Esophagus squamous epithelium (tissue), 5 donors: ENCODE measurements around the gene MYH3. TPM values are rescaled to one million over a fixed set of nuclear protein-coding genes. Genes with fewer than 3 reads are reported as not detected.

Source experiments
- DNase-seq: peaks from one replicate; lab custom pipeline; 2025; lab: John Stamatoyannopoulos, UW
- H3K27ac ChIP-seq, 4 donors: fragments of 200-600 bp; sonication (generic); one replicate each; pipeline ENCODE4 v1.5.1; 2016 to 2019; ENCODE audit warnings: mild to moderate bottlenecking in 1 of 4
- H3K27me3 ChIP-seq, 4 donors: fragments of 200-600 bp; sonication (generic); 1 replicate in 3 of 4; 2 replicates in 1 of 4; pipeline versions ENCODE4 v1.5.1 to v1.6.0; 2017 to 2021; ENCODE audit warnings: antibody characterized with exemption in 1 of 4
- H3K36me3 ChIP-seq, 3 donors: fragments of 200-600 bp; sonication (generic); one replicate each; pipeline ENCODE4 v1.5.1; 2016 to 2019
- H3K4me1 ChIP-seq, 3 donors: fragments of 200-600 bp; sonication (generic); one replicate each; pipeline ENCODE4 v1.5.1; 2017 to 2019
- H3K4me3 ChIP-seq, 4 donors: fragments of 200-600 bp; sonication (generic); 1 replicate in 3 of 4; 2 replicates in 1 of 4; pipeline ENCODE4 v1.5.1; 2016 to 2019; ENCODE audit warnings: mild to moderate bottlenecking in 2 of 4, moderate library complexity in 1 of 4
- H3K9me3 ChIP-seq, 3 donors: fragments of 200-600 bp; sonication (generic); one replicate each; pipeline ENCODE4 v1.5.1; 2016 to 2019
- CTCF ChIP-seq, 6 experiments: fragments of 450-650 bp in 4 of 6; fragments of 200-600 bp in 2 of 6; sonication (generic) in 2 of 6; IDR thresholded peaks; one replicate each; pipeline ENCODE4 v1.5.1; 2016 to 2019; ENCODE audit warnings: antibody characterized with exemption in 6 of 6, mild to moderate bottlenecking in 4 of 6, moderate library complexity in 4 of 6
- POLR2A ChIP-seq, 4 donors: fragments of 450-650 bp; IDR thresholded peaks; one replicate each; pipeline ENCODE4 v1.6.1; 2017; ENCODE audit warnings: antibody characterized with exemption in 4 of 4, mild to moderate bottlenecking in 4 of 4, moderate library complexity in 3 of 4
- WGBS, 2 donors: methylation state at CpG; one replicate each; pipeline ENCODE4 v1.1.5; 2018; 5-methylcytosine and 5-hydroxymethylcytosine counted together
- intact Hi-C: fragments of 100-400 bp; cut with DNase I; formaldehyde crosslinking; loops from one replicate; pipeline ENCODE4 v1.15.0; 2022
- total RNA-seq, 4 donors: library from RNA; depleted of rRNA; stranded (reverse); fragments of >200 nt; gene quantifications; one replicate each; pipeline ENCODE4 v1.1.0, GENCODE V29; 2016
- donor health status: DM: yes; HTN: yes; CAD: no.

Gene MYH3
- total RNA-seq, 4 donors from 2014 or later, result 0.64 to 1.6 (median 1.5) TPM; not detected in 1

- H3K36me3 ChIP-seq, result peaks cover 0 to 2% (median 0%) of the 10 kb centered on the region in 3 donors
- DNase-seq, result no peak
- TF ChIP-seq CTCF (IDR thresholded peaks at IDR 0.05) (no peak), POLR2A (IDR thresholded peaks at IDR 0.05) (no peak)
- H3K4me3 ChIP-seq, result no peak overlapping the region
- H3K9me3 ChIP-seq, result no peaks in the 10 kb centered on the region
- 46 to 61% methylated on average over 6 to 8 of the region's 10 CpGs for WGBS, 2 donors
- no peaks in the 10 kb centered on the region for H3K27me3 ChIP-seq
- H3K27ac ChIP-seq, result peak overlapping the region; percentile 30 to 77 (median 46)
- intact Hi-C loops, result no loop called here
- peaks cover 0 to 46% (median 3%) of the 10 kb centered on the region in 3 donors for H3K4me1 ChIP-seq
Measured at GRCh38 chr17:10623737-10624338, 33.3 kb downstream of the MYH3 start.

GRCh38 chr17:10622617-10623485, 34.3 kb downstream of the MYH3 start:
- Histone ChIP-seq H3K4me3 (no peak overlapping the region), H3K27ac (peak overlapping the region; percentile 30 to 77 (median 64)), H3K36me3 (no peaks in the 10 kb centered on the region), H3K4me1 (peaks cover 0 to 53% (median 7%) of the 10 kb centered on the region in 3 donors), H3K9me3 (no peaks in the 10 kb centered on the region), H3K27me3 (no peaks in the 10 kb centered on the region)
- no peak for DNase-seq
- TF ChIP-seq POLR2A (IDR thresholded peaks at IDR 0.05), result no peak
- TF ChIP-seq CTCF (IDR thresholded peaks at IDR 0.05), result no peak
- 40 to 59% methylated on average over 11 of the region's 14 CpGs for WGBS, 2 donors
- intact Hi-C loops, result no loop called here

- 25 to 75% methylated on average over 5 to 6 of the region's 6 CpGs for WGBS, 2 donors
Measured at GRCh38 chr17:10621397-10621796, 35.7 kb downstream of the MYH3 start.

GRCh38 chr17:10620823-10621222, 36.3 kb downstream of the MYH3 start:
- Histone ChIP-seq H3K36me3 (no peaks in the 10 kb centered on the region), H3K4me3 (no peak overlapping the region), H3K9me3 (no peaks in the 10 kb centered on the region), H3K27me3 (no peaks in the 10 kb centered on the region), H3K4me1 (peaks cover 0 to 53% (median 7%) of the 10 kb centered on the region in 3 donors), H3K27ac (peak overlapping the region in 2 of 4 donors; percentile 61 to 77)
- DNase-seq, result no peak
- 15 to 38% methylated on average over 4 of the region's 4 CpGs for WGBS, 2 donors
- TF ChIP-seq POLR2A (IDR thresholded peaks at IDR 0.05) (no peak), CTCF (IDR thresholded peaks at IDR 0.05) (no peak)
- intact Hi-C loops, result no loop called here

More at GRCh38 chr17:10621397-10621796, 35.7 kb downstream of the MYH3 start:
- Histone ChIP-seq H3K36me3 (no peaks in the 10 kb centered on the region), H3K27me3 (no peaks in the 10 kb centered on the region), H3K4me1 (peaks cover 0 to 53% (median 7%) of the 10 kb centered on the region in 3 donors), H3K27ac (peak overlapping the region in 3 of 4 donors; percentile 30 to 77 (median 66)), H3K4me3 (no peak overlapping the region), H3K9me3 (no peaks in the 10 kb centered on the region)
- intact Hi-C loops, result no loop called here
- TF ChIP-seq CTCF (IDR thresholded peaks at IDR 0.05) (no peak), POLR2A (IDR thresholded peaks at IDR 0.05) (no peak)
- DNase-seq, result no peak

- Histone ChIP-seq H3K27ac (no peak overlapping the region), H3K4me1 (peaks cover 0 to 44% (median 7%) of the 10 kb centered on the region in 3 donors), H3K36me3 (no peaks in the 10 kb centered on the region), H3K9me3 (no peaks in the 10 kb centered on the region), H3K4me3 (no peak overlapping the region), H3K27me3 (no peaks in the 10 kb centered on the region)
- TF ChIP-seq POLR2A (IDR thresholded peaks at IDR 0.05) (no peak), CTCF (IDR thresholded peaks at IDR 0.05) (peak in 5 of 6 experiments; percentile 64 to 80 (median 72))
- WGBS, 2 donors, result 0 to 16% methylated on average over 5 to 6 of the region's 7 CpGs
- DNase-seq, result no peak
- intact Hi-C loops, result loop anchor here (10.0 kb wide), 1 partner anchor 283 kb away; no protein-coding TSS in a partner anchor
Measured at GRCh38 chr17:10618202-10618635, 38.9 kb downstream of the MYH3 start.
